Ammon's horn (tissue), 1 donor: ENCODE measurements around the gene IDUA.

Experiments used
- DNase-seq: peaks from one replicate; pipeline ENCODE4 v3.0.0-alpha.2; 2016; ENCODE audit warnings: low spot score

IDUA gene

DNA sequence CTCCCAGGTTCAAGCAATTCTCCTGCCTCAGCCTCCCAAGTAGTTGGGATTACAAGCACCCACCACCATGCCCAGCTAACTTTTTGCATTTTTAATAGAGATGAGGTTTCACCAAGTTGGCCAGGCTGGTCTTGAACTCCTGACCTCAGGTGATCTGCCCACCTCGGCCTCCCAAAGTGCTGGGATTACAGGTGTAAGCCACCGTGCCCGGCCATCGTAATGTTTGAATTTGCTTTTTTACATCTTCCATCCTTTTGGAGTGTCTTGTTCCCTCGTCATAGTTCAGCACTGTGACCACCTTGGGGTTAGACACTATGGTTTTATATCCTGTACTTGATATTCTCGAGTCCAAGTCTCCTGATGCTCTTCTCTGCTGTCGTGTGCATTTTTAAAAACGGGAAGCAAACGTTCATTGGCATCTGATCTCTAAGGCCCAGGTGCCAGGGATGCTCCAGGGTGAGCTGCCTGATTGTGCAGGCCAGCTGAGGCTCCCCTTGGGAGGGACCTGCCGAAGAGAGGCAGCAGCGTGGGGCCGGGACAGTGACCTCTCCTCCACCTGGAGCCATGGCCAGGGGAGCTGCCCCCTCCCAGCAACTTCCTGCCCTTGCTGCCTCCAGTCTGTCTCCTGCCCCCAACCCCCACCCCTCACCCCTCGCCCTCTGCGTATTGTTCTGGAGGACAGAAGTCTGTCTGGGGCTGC lies 30.2 kb upstream of the IDUA start:
- DNase-seq: no peak

DNA sequence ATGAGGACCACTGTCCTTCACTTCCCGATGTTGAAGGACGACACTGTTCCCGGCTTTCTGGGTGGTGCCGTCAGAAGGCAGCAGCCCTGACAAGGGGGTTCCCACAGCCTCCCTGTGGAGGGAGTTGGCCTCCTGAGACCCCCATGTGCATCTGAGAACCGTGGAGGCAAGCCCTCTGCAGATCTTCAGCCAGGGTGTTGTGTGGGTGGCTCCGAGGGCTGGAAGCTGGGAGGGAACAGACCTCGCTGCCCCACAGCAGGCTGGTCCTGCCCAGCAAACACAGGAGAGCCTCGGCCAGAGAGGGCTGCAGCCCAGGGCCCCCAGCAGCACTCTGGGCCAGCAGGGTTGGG lies 29.6 kb upstream of the IDUA start:
- no peak for DNase-seq

DNA sequence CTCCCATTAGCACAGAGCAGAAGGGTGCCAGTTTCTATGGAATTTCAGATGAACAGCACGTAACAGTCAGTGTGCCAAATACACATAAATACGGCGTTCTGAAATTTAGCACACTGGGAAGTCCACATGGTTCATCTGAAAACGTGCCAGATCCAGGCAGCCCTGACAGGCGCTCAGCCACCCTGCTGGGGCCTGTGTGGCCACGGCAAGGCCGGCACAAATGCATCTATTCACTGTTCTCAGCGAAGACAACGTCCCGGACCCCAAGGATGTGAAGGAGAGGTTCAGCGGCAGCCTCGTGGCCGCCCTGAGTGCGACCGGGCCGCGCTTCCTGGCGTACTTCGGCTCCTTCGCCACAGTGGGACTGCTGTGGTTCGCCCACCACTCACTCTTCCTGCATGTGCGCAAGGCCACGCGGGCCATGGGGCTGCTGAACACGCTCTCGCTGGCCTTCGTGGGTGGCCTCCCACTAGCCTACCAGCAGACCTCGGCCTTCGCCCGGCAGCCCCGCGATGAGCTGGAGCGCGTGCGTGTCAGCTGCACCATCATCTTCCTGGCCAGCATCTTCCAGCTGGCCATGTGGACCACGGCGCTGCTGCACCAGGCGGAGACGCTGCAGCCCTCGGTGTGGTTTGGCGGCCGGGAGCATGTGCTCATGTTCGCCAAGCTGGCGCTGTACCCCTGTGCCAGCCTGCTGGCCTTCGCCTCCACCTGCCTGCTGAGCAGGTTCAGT lies 29.1 kb upstream of the IDUA start:
- peak; percentile 44 for DNase-seq

DNA sequence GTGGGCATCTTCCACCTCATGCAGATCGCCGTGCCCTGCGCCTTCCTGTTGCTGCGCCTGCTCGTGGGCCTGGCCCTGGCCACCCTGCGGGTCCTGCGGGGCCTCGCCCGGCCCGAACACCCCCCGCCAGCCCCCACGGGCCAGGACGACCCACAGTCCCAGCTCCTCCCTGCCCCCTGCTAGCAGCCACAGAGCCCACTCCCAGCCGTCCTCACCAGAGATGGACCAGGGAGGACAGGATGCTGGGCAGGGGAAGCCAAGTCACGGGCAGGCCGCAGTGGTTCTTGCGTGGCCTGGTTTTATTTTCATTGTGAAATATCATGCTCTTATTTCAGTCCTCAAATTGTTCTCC lies 28.6 kb upstream of the IDUA start:
- DNase-seq: no peak

DNA sequence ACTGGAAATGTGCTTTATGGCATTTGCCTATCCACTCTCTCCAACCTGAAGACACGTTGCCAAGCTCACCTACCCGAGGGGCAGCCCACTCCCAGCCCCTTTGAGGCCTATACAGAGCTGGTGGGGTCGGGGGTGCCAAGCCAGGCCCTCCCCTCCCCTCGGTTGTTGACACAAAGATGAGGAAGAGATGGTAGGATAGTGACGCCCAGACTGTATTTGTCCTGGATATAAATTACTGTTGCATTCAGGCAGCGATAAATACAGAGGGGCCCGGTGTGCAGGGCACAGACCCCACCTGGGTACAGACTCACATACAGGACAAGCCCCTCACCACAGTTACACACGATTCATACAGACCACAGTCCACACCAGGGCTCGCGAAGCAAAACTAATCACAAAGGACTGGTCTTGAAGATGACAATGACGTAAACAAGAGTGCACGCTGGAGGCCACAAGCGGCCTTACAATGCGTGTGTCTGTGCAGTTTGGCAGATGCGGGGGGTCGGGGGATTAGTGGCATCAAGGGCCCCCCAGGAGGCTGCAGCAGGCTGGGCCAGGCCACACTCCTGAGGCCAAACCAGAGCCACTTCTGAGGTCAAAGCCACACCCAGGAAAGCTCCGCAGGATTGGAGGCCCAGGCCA lies 28.0 kb upstream of the IDUA start:
- no peak for DNase-seq

DNA sequence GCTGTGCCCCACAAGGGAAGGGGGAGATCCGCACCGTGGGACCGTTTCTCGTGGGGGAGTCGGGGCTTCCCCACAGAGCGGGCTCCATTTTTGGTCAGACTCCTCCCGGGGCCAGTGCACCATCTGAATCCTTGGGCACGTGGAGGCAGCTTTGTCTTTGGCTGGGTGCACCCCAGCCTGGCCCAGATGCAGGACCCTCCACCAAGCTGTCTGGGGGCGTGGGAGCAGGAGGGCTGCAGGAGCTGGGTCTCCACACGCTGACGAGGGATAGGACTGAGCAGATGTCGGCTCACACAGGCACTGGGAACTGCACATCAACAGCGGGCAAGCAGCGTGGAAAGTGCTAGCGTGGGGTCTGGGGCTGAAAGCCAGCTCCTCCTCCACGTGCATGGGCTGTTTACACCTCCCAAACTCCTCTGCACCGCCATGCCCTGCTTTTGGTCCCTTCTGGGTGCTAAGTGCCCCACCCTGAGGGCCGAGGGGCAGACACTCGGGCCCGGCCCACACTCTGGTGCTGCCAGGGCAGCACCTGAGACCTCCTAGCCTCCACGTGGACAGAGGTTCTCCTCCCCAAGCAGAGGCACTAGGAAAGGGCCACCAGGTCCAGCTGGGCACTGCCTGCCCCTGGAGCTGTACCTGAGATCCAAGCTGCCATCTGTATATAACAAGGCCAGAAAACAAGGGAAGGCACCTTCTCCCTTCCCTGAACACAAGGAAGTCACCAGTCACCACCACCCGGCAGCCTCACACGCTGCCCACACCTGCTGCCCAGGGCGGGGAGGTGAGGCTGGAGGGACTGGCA lies 27.3 kb upstream of the IDUA start:
- DNase-seq: no peak

DNA sequence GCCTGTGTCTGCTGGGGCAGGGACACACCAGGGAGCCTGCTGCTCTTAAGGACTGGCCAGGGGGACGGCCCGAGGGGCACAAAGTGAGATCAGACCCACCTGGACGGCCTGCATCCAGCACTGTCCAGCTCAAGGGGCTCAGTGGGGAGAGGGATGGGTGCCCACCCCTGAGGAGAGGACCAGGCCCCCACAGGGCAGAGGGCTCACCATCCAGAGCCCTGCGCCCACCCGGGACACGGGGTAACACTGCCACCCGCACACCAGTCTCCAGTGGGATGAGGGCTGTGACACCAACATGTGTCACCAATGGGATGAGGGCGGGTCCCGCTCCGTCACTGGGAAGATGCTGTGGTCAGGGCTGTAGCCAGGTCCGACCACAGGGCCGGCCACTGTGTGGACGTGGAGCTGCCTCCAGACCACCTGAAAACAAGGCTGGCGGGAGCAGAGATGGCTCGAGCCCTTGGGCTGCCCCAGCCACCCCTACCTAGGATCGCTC lies 26.7 kb upstream of the IDUA start:
- no peak for DNase-seq

DNA sequence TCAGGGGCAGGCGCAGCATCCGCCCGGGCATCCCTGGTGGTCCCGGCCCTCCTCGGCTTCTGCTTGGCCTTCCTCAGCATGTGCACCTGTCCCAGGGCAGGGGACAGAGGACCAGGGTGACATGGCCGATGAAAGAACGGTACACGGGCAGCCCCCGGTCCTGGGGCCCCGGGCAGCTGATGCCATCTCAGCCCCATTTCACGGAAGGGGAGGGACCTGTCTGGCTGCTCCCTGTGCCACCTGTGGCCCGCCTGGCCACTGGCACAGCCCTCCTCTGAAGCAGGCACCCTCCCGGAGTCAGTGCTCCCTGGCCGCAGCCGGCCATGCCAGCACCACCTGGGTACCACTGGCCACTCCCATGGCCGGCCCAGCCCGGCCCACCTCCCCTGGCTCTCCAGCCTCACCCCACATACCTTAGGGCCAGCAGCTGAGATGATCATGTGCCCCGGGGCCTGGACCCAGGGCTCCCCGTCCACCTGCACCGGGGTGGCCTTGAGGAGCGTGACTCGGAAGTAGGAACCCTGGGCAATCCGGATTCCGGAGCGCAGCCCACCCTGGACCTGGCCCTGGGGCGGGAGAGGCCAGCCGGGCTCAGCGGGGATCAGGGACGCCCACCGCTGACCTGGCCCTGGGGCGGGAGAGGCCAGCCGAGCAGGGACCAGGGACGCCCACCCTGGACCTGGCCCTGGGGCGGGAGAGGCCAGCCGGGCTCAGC lies 26.1 kb upstream of the IDUA start:
- DNase-seq: no peak

DNA sequence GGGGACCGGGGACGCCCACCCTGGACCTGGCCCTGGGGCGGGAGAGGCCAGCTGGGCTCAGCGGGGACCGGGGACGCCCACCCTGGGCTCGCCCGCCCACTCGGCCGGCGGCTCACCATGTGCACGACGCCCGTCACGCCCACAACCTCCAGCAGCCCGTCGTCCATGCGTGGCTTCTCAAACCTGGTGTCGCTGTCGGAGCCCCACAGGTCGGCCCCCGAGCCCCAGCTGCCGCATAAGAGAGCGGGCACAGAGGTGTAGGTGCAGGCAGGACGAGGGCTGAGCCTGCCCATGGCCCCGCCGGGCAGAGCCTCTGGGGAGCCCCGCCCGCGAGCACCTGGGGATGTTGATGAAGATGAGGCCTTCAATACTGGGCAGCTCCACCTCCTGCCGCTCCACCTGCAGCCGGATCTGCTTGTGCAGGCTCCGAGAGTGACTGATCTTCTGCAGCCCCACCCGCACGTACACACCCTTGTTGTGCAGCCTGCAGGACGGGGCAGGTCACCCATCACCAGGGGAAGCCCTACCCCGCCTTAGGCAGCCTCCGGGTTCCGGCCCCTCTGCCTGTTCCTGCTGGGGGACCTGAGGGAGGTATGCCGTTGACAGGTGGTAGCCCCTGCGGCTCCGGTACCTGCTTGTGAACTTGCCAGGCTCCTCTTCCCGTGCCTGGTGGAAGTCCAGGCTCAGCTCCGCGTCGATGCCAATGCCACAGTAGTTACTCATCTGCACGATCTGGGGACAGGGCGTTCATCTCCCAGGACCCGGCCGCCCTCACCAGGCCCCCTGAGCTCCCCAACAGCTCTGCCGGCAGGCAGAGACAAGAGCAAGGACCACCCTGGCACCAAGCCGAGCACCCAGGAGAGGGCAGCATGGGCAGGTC lies 25.3 kb upstream of the IDUA start:
- no peak for DNase-seq

DNA sequence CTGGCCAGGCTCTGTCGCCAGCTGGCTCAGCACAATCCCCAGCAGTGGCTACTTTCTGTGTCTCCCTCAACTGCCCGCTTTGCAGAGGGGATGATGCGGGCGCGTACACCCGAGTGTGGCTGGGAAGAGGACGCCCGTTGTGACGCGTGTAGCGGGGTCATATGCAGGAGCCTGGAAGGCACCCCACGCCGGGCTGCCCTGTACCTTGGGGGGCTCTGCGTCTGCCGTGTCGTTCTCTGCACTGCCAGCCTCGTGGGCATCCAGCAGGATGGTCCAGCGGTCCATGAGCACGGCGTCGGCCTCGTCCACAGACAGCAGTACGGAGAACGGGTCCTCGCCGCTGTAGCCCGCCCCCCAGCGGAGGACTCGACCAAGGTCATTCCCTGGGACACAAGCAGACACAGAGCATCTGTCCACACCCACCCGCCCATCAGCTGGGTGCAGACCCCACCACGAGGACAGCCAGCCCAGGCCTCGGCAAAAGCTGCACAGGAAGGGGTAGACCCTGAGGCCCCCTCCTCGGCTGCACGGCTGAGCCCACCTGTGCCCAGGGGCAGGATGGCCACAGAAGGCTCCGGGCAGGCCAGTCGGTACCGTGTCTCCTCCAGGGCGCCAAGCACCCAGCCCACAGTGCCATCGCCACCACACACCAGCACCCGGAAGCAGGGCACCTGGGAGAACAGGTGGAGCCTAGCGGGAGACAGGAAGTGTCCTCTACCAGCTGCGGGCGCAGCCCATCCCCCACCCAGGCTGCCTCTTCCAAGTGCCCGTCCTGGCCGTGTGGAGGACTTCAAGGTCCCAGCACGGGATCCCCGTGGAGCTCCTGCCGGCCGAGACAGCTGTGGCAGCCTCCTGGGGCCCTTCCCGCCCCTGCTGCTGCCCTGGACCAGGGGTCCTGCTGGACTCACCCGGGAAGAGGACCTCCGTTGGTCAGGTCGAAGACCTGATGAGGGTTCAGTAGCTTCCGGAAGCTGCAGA lies 24.3 kb upstream of the IDUA start:
- DNase-seq: no peak

DNA sequence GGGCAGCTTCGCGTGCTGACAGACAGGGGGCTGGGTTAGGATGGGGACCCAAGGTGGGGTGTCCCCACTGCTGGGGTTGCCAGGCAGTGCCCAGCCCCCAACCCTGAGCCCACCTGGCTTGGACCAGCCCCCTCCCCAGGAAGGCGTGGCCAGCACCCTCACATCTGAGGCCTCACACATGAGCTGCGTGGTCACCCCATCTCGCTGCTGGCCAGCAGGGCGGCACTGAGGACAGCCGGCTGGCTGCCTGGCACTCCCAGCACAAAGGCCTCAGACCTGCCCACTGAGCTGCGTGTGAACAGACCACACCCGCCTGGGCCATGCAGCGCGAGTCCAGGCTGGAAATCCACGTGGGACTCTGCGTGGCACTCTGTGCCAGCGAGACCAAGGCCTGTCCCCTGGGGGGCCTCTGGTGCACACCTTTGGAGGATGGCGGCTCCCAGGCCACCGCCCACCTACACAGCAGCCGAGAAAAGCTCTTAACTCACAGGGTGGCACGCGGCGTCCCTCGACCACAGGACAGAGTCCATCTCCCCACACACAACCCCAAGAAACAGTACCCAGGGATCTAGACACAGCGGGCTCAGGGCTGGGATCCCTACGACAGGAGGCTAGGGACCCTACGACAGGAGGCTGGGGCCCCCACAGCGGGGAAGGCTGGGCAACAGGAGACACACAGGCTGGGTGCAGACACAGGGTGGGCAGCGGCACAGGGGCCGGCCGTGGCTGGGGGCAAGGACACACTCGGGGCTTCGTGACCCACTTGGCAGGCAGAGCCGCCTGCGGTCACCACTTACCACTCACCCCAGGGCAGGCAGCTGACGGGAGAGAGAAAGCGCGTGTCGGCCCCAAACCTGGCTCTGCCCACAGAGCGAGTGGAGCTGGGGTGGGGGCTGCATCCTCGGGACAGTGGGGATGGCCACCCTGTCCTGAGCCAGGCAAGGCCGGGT lies 23.3 kb upstream of the IDUA start:
- DNase-seq: no peak

DNA sequence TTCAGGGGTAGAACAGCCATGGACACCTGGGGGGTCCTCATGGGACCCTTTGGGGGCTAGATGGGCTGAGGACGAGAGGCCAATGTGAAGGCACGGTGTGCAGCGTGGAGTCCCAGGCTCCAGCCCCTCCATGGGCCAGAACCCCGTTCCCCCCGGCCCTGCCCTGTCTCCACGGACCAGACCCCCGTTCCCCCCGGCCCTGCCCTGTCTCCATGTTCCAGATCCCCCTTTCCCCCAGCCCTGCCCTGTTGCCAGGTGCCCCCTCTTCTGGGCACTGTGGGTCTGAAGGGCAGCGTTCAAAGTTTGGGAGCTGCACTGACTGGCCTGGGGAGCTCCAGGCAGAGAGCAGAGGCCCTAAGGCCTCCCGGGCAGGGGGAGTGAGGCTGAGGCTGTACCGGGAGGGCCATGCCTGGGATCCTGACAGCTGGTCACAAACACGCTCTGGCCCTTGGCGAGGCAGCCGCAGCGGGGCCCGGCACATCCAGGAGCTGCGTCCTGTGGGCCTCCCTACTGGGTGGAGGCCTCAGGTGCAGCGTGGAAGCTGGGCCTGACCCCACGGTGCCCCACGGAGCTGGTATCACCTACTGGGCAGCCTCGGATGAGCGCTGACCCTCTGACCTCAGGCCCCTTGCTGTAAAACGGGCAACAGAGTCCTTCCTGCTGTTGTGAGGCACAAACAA lies 22.4 kb upstream of the IDUA start:
- no peak for DNase-seq

DNA sequence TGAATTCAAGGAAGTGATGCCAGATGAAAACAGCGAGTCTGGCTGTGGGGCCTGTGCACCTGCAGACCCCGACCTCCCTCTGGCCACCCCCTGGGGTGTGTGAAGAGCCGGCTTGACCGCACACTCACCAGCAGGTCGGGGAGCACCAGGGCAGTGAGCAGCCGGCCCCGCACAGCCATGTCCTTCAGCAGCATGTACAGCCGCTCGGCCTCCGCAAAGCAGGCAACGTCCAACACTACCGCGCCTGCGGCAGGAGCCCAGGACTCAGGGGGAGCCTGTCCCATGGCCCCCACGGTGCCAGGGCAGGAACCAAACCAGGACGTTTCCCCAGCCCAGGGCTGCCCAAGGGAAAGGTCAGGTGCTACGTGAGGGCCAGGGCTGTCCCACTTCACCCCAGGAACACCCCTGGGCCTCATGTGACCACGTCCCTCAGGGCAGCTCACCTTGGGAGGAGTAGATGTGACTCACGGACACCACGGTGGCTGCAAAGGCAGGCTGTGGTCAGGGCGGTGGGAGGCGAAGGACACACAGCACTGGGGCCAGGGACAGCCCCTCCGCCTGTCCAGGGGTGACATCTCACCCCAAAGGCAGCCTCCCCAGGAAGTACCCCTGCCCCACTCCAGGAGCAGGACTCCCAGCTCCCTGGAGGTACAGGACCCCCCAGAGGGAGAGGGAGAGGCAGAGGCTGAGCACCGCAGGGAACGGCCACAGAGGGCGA lies 21.6 kb upstream of the IDUA start:
- DNase-seq: no peak

DNA sequence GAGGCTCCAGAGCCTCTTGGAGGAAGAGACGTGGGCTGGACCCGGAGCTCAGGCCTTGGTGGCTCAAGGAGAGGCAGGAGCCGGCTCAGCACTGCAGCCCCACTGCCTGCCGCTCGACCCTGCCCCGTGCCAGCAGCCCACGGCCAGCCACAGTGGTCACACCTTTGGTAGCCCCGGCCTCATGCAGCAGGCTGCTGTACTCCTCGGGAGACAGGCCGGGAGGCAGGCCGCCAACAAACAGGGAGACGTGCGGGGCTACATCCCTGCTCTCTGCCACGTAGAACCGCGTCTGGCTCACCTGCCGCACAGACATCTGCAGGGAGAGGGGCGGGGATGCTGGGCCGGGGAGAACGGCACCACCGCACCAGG lies 21.1 kb upstream of the IDUA start:
- no peak for DNase-seq

DNA sequence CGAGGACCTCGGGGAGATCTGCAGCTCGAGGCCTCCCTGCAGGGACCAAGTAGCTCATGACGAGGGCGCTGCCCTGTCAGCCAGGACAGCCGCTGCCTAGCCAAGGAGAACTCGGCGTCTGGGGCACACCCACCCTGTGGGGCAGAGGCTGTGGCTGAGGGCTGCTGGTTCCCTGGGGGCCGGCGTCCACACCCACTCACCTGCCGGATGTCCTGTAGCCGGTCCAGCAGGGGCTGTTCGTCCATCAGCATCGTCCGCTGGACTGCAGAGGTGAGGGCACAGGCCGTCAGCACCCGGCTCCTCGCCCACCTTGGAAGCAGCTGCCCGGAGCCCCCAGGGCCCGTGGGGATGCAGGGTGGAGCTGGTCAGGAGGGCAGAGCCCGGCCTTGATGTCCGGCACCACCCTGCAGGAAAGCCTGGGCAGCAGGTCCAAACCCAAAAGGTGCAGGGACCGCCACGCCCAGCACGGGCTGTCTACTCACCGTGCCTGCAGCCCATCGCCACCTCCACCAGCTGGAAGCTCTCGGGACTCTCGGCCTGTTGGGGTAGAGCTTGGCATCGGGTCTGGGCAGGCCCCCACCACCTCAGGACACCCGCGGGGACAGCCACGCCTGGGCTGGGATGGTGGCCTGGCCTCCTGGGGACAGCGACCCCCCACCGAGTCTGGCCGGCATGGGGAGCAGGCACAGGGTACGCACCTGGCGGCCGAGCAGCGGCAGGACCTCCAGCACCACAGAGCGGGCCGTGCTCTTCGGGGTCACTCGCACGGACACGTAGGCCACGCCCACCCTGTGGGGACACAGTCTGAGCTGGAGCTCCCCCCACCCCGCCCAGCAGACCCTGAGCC lies 20.4 kb upstream of the IDUA start:
- no peak for DNase-seq
